Mesothelial cell of epicardium (in vitro differentiated cells): ENCODE data around the gene CCDC3. TPM values are rescaled to one million over a fixed set of nuclear protein-coding genes. Genes with fewer than 3 reads are reported as not detected.
"Not testable (repeated sequence)": the region's sequence is repeated elsewhere in the genome, so short reads cannot be mapped to it uniquely, and the experiment has no call there.

ENCODE experiments used
- DNase-seq, 2 experiments: peaks; one replicate each; pipeline ENCODE4 v3.0.0; 2021; ENCODE audit warnings: low spot score in 2 of 2; ENCODE audit not compliant: unreplicated experiment in 2 of 2
- H3K27ac Mint-ChIP-seq: 2 replicates; pipeline ENCODE4 v1.8.0; 2021; ENCODE audit warnings: mixed read lengths
- H3K27me3 Mint-ChIP-seq: 2 replicates; pipeline ENCODE4 v1.8.0; 2021; ENCODE audit warnings: low read depth, mixed read lengths
- H3K36me3 Mint-ChIP-seq: 2 replicates; pipeline ENCODE4 v1.8.0; 2021; ENCODE audit warnings: mixed read lengths
- H3K4me1 Mint-ChIP-seq: 2 replicates; pipeline ENCODE4 v1.8.0; 2021; ENCODE audit warnings: mixed read lengths
- H3K4me3 Mint-ChIP-seq: 2 replicates; pipeline ENCODE4 v1.8.0; 2021; ENCODE audit warnings: mild to moderate bottlenecking, moderate library complexity, mixed read lengths
- H3K9me3 Mint-ChIP-seq: 2 replicates; pipeline ENCODE4 v1.8.0; 2021; ENCODE audit warnings: mixed read lengths
- CTCF ChIP-seq: fragments of 200-600 bp; sonication (generic); IDR thresholded peaks from one replicate; pipeline ENCODE4 v1.5.0; 2021; ENCODE audit warnings: antibody characterized with exemption; ENCODE audit not compliant: unreplicated experiment
- total RNA-seq: library from RNA; stranded (reverse); gene quantifications from 3 replicates; pipeline ENCODE4 v1.2.1, GENCODE V29; 2021

CCDC3 gene
- total RNA-seq, 1 donor from 2014 or later: 5.7 TPM

- no peak overlapping the region for H3K4me3 Mint-ChIP-seq
- H3K9me3 Mint-ChIP-seq: no peaks in the 10 kb centered on the region
Observed at GRCh38 chr10:13036841-13037240, 35.3 kb upstream of the CCDC3 start.

GRCh38 chr10:13035731-13036130 is 34.2 kb upstream of the CCDC3 start:
- H3K9me3 Mint-ChIP-seq, H3K36me3 Mint-ChIP-seq, DNase-seq, H3K4me3 Mint-ChIP-seq, H3K27ac Mint-ChIP-seq, H3K4me1 Mint-ChIP-seq: not testable (repeated sequence)
- peaks cover 15% of the 10 kb centered on the region for H3K27me3 Mint-ChIP-seq

More at GRCh38 chr10:13036841-13037240, 35.3 kb upstream of the CCDC3 start:
- no peaks in the 10 kb centered on the region for H3K36me3 Mint-ChIP-seq
- H3K27ac Mint-ChIP-seq: no peak overlapping the region
- TF ChIP-seq CTCF: no peak
- peaks cover 6% of the 10 kb centered on the region for H3K27me3 Mint-ChIP-seq
- DNase-seq: no peak
- H3K4me1 Mint-ChIP-seq: no peaks in the 10 kb centered on the region

- H3K4me1 Mint-ChIP-seq: no peaks in the 10 kb centered on the region
- peaks cover 34% of the 10 kb centered on the region for H3K27me3 Mint-ChIP-seq
- no peak for DNase-seq
- no peak for TF ChIP-seq CTCF
- no peak overlapping the region for H3K27ac Mint-ChIP-seq
- H3K36me3 Mint-ChIP-seq: peaks cover 2% of the 10 kb centered on the region
- H3K9me3 Mint-ChIP-seq: peaks cover 25% of the 10 kb centered on the region
- no peak overlapping the region for H3K4me3 Mint-ChIP-seq
Observed at GRCh38 chr10:13026873-13027272, 25.4 kb upstream of the CCDC3 start.

GRCh38 chr10:13023754-13024153 is 22.2 kb upstream of the CCDC3 start:
- Mint-ChIP-seq H3K36me3 (peaks cover 2% of the 10 kb centered on the region), H3K27me3 (peaks cover 10% of the 10 kb centered on the region), H3K4me1 (no peaks in the 10 kb centered on the region), H3K4me3 (no peak overlapping the region), H3K27ac (no peak overlapping the region), H3K9me3 (peaks cover 17% of the 10 kb centered on the region)
- no peak for TF ChIP-seq CTCF
- no peak for DNase-seq

- Mint-ChIP-seq H3K4me3 (no peak overlapping the region), H3K27me3 (no peaks in the 10 kb centered on the region), H3K4me1 (peaks cover 11% of the 10 kb centered on the region), H3K36me3 (peaks cover 2% of the 10 kb centered on the region), H3K27ac (no peak overlapping the region), H3K9me3 (peaks cover 17% of the 10 kb centered on the region)
- DNase-seq: no peak
- TF ChIP-seq CTCF: no peak
Observed at GRCh38 chr10:13019280-13019679, 17.8 kb upstream of the CCDC3 start.

GRCh38 chr10:13018171-13018570 is 16.7 kb upstream of the CCDC3 start:
- Mint-ChIP-seq H3K4me3 (no peak overlapping the region), H3K27ac (no peak overlapping the region), H3K36me3 (peaks cover 2% of the 10 kb centered on the region), H3K4me1 (peaks cover 11% of the 10 kb centered on the region), H3K9me3 (peaks cover 19% of the 10 kb centered on the region), H3K27me3 (no peaks in the 10 kb centered on the region)
- DNase-seq: no peak
- no peak for TF ChIP-seq CTCF
